Measurements from ENCODE around the gene DGKE.

Gene DGKE

DNA sequence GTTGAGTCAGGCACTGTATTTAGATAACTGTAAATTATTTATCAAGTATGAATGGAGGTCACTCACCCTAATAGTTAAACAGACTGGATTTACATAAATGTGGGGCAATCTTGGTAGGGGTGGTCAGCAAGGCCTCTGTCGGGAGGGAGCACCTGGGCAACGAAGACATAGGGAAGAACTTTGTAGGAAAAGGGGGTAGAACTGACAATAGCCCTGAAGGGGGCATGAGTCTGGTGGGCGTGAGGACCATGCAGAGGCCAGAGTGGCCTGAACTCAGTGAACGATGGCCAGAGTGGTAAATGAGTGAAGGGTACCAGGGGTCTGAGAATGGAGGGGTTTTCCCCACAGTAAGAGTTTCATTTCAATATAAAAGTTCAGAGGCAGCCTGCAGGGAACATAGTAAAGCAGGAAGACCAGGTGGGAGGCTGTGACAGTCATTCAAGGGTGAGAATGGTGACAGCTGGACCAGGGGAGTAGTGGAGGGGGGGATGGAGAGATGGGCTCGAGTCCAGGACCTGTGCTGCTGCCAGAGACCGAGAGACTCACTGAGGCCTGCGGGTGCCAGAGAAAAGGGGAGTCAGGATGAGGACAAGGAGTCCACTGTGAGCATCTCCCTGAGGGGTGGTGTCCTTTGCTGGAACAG is 3.1 kb upstream of the DGKE start:
- DNase-seq (ENCODE audit: low spot score), result no peak
- Histone ChIP-seq H3K4me3 (no peak overlapping the region), H3K27ac (no peak overlapping the region)
- no peak for TF ChIP-seq CTCF (IDR thresholded peaks at IDR 0.05)

DNA sequence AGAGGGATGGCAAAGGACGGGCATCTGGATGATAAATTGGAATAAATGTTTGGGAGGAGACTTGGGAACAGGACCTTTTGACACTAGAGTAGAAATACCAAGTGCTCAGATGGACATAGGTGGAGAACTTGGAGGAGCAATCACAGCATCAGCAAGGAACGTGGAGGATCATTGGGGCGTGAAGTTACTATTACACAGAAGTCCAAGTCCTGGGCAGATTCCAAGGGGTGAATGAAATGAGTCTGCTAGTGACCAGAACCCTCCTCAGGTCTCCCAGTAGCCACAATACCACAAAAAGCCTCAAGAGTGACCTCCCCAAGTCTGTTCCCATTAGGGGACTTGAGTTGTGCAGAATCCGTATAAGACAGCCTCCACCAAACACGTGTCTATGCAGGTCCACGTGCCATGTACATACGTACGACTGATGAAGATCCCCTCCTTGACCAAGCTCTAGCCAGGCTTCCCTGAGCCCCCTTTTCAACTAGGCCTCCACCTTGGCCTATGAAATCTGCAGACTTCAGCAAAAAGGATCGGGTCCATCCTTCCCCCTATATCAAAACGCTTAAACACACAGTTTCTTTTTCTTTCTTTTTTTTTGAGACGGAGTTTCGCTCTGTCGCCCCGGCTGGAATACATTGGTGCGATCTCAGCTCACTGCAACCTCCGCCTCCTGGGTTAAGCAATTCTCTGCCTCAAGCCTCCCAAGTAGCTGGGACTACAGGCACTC is 2.4 kb upstream of the DGKE start:
- H3K27ac ChIP-seq, result no peak overlapping the region
- no peak for TF ChIP-seq CTCF (IDR thresholded peaks at IDR 0.05)

DNA sequence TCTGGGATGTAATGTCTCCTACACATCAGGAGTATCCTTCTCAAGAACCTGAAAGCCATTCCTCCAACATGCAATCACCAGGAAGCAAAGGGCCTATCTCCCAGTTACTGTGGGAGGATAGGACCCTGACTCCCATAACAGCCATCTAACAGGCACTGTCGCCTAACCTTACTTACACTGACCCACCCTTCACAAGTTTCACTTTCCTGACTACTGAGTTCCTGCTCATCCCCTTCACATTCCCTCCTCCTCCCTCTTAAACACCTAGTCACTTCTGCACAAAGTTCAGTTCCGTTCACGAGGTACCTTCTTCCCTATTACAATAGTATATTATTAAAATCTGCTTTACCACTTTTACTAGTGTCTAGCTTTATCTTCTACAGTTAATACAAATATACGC is 1.5 kb upstream of the DGKE start:
- TF ChIP-seq CTCF (IDR thresholded peaks at IDR 0.05), result no peak
- Histone ChIP-seq H3K4me3 (peak overlapping the region; percentile 78), H3K27ac (no peak overlapping the region)
- DNase-seq (ENCODE audit: low spot score), result no peak

More for the DNA sequence above, 2.4 kb upstream of the DGKE start:
- DNase-seq (ENCODE audit: low spot score), result no peak
- no peak overlapping the region for H3K4me3 ChIP-seq

DNA sequence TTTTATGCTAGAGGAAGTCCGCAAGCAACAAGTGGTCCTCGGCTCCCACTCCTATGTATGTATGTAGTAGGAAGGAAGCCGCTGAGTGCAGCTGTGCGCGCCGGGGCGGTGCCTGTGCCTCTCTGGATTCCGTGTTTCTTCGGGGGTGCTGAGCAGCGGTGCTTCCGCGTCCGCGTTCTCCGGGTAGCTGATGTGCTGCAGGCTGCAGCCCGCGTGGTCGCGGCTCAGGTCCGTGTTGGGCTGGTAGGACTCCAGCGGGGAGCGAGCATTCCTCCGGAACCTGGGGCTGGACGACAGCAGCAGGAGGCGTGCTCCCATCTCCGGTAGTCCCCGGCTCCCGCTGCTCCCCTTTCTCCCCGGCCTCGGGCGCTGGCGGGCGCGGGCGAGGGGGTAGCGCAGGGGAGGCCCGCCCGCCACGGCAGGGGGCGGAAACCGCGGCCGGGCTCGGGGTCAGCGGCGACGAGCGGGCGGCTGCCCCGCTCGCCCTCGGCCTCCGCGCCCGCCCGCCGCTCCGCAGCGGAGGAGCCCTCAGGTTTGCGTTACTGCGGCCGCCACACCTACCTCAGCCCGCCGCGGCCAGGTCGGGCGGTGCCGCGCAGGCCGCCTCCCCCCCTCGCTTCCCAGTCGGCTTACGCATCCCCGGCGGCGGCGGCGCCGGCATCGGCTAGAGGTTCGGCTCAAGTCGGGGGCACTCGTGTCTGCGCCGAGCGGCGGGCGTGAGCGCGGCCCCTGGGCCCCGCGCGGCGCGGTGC is 718 bp upstream of the DGKE start:
- peak; percentile 78 for DNase-seq (ENCODE audit: low spot score)
- no peak for TF ChIP-seq CTCF (IDR thresholded peaks at IDR 0.05)
- peak overlapping the region; percentile 78 for H3K4me3 ChIP-seq
- H3K27ac ChIP-seq, result peak overlapping the region; percentile 90

DNA sequence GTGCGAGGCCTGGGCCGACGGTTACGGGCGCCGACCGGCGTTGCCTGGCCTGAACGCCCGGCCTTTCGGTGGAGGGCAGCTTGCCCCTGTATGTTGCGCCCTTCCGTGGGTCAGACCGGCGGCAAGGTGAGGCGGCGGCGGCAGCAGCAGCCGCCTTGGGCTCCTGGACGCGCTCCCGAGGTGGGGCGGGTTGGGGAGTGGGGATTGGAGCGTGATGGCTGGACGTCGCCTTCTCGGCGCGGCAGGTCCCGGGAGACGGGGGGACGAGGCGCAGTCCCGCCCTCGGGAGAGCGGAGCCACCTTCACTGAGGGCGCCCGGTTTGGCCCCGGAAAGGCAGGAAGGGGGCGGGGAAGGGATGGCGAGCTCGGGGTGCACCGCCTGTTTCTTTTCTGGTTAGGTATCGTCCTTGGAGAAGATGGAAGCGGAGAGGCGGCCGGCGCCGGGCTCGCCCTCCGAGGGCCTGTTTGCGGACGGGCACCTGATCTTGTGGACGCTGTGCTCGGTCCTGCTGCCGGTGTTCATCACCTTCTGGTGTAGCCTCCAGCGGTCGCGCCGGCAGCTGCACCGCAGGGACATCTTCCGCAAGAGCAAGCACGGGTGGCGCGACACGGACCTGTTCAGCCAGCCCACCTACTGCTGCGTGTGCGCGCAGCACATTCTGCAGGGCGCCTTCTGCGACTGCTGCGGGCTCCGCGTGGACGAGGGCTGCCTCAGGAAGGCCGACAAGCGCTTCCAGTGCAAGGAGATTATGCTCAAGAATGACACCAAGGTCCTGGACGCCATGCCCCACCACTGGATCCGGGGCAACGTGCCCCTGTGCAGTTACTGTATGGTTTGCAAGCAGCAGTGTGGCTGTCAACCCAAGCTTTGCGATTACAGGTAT is 671 bp downstream of the DGKE start:
- Histone ChIP-seq H3K4me3 (peak overlapping the region; percentile 78), H3K27ac (peak overlapping the region; percentile 73 to 90)
- TF ChIP-seq CTCF (IDR thresholded peaks at IDR 0.05), result no peak
- DNase-seq (ENCODE audit: low spot score), result no peak

- peak overlapping the region in 1 of 2 donors; percentile 90 for H3K27ac ChIP-seq
These were observed 1.3 kb downstream of the DGKE start for GRCh38 chr17:56835264-56835585.

More at GRCh38 chr17:56835264-56835585, 1.3 kb downstream of the DGKE start:
- TF ChIP-seq CTCF (IDR thresholded peaks at IDR 0.05), result no peak
- DNase-seq (ENCODE audit: low spot score), result no peak
- H3K4me3 ChIP-seq, result peak overlapping the region; percentile 78
